H9 (cell line): ENCODE measurements around the gene TENT5A. TPM values are rescaled to one million over a fixed set of nuclear protein-coding genes. Genes with fewer than 3 reads are reported as not detected.
"Not testable (repeated sequence)": the region's sequence is repeated elsewhere in the genome, so short reads cannot be mapped to it uniquely, and the experiment has no call there.

Experiments used
- DNase-seq: peaks from one replicate; pipeline ENCODE4 v3.0.0-alpha.2; 2017
- H2AFZ ChIP-seq: one replicate; pipeline ENCODE4 v1.6.1; 2013; ENCODE audit warnings: mild to moderate bottlenecking, low read length, control low read depth, moderate library complexity
- H2AK5ac ChIP-seq: 2 replicates; pipeline ENCODE4 v1.6.1; 2013; ENCODE audit warnings: low read length, control low read depth, mixed read lengths; ENCODE audit not compliant: insufficient read length
- H2BK120ac ChIP-seq: one replicate; pipeline ENCODE4 v1.6.1; 2013; ENCODE audit warnings: low read depth, mild to moderate bottlenecking, low read length, control low read depth, inconsistent platforms; ENCODE audit not compliant: poor library complexity, severe bottlenecking
- H2BK12ac ChIP-seq: 2 replicates; pipeline ENCODE4 v1.6.1; 2013; ENCODE audit warnings: low read length, control low read depth, mixed read lengths, low read depth; ENCODE audit not compliant: insufficient read length
- H2BK15ac ChIP-seq: 2 replicates; pipeline ENCODE4 v1.6.1; 2013; ENCODE audit warnings: low read depth, low read length, control low read depth
- H2BK20ac ChIP-seq: one replicate; pipeline ENCODE4 v1.6.1; 2013; ENCODE audit warnings: low read depth, mild to moderate bottlenecking, low read length, control low read depth, inconsistent platforms; ENCODE audit not compliant: poor library complexity, severe bottlenecking
- H2BK5ac ChIP-seq: 2 replicates; pipeline ENCODE4 v1.6.1; 2013; ENCODE audit warnings: low read length, control low read depth, mixed read lengths; ENCODE audit not compliant: insufficient read length
- H3K14ac ChIP-seq: 2 replicates; pipeline ENCODE4 v1.6.1; 2013; ENCODE audit warnings: low read length, control low read depth; ENCODE audit not compliant: insufficient read depth
- H3K18ac ChIP-seq: 2 replicates; pipeline ENCODE4 v1.6.1; 2013; ENCODE audit warnings: low read depth, mild to moderate bottlenecking, mixed read lengths, low read length, control low read depth; ENCODE audit not compliant: insufficient read length
- H3K23ac ChIP-seq: 2 replicates; pipeline ENCODE4 v1.6.1; 2013; ENCODE audit warnings: low read length, control low read depth, mixed read lengths, low read depth; ENCODE audit not compliant: insufficient read length
- H3K23me2 ChIP-seq: 2 replicates; pipeline ENCODE4 v1.6.1; 2013; ENCODE audit warnings: low read depth, mild to moderate bottlenecking, mixed read lengths, low read length, control low read depth; ENCODE audit not compliant: insufficient read length, poor library complexity, severe bottlenecking
- H3K27ac ChIP-seq: 2 replicates; pipeline ENCODE4 v1.5.1; 2013; ENCODE audit warnings: low read length, control low read depth, mixed read lengths, low read depth; ENCODE audit not compliant: insufficient read length
- H3K27me3 ChIP-seq: 2 replicates; pipeline ENCODE4 v1.6.1; 2013; ENCODE audit warnings: low read length, control low read depth, inconsistent platforms; ENCODE audit not compliant: insufficient read depth
- H3K4ac ChIP-seq: 2 replicates; pipeline ENCODE4 v1.6.1; 2013; ENCODE audit warnings: low read depth, mild to moderate bottlenecking, control low read depth, inconsistent platforms, low read length, moderate library complexity
- H3K4me1 ChIP-seq: 2 replicates; pipeline ENCODE4 v1.6.1; 2013; ENCODE audit warnings: low read length, control low read depth, inconsistent platforms; ENCODE audit not compliant: insufficient read depth
- H3K4me2 ChIP-seq: 2 replicates; pipeline ENCODE4 v1.6.1; 2013; ENCODE audit warnings: low read length, control low read depth, mixed read lengths; ENCODE audit not compliant: insufficient read length, insufficient read depth
- H3K56ac ChIP-seq: 2 replicates; pipeline ENCODE4 v1.6.1; 2013; ENCODE audit warnings: low read depth, mild to moderate bottlenecking, mixed read lengths, low read length, control low read depth; ENCODE audit not compliant: insufficient read length
- H3K79me1 ChIP-seq: 2 replicates; pipeline ENCODE4 v1.6.1; 2013; ENCODE audit warnings: low read depth, mild to moderate bottlenecking, moderate library complexity, low read length, control low read depth, inconsistent platforms; ENCODE audit not compliant: insufficient read depth, poor library complexity, severe bottlenecking
- H3K79me2 ChIP-seq: 2 replicates; pipeline ENCODE4 v1.6.1; 2013; ENCODE audit warnings: low read length, control low read depth, inconsistent platforms; ENCODE audit not compliant: insufficient read depth
- H3K9ac ChIP-seq: 2 replicates; pipeline ENCODE4 v1.6.1; 2013; ENCODE audit warnings: low read length, control low read depth, mixed read lengths; ENCODE audit not compliant: insufficient read length; ENCODE audit errors: extremely low read depth
- H3K9me3 ChIP-seq: one replicate; pipeline ENCODE4 v1.6.1; 2013; ENCODE audit warnings: low read depth, low read length, inconsistent platforms; ENCODE audit not compliant: control insufficient read depth
- H3T11ph ChIP-seq: one replicate; pipeline ENCODE4 v1.6.1; 2013; ENCODE audit warnings: mild to moderate bottlenecking, low read length, control low read depth, inconsistent platforms
- H4K20me1 ChIP-seq: one replicate; pipeline ENCODE4 v1.6.1; 2013; ENCODE audit not compliant: control insufficient read depth, insufficient read length, insufficient read depth
- H4K5ac ChIP-seq: 2 replicates; pipeline ENCODE4 v1.6.1; 2013; ENCODE audit warnings: low read depth, mild to moderate bottlenecking, mixed read lengths, low read length, control low read depth; ENCODE audit not compliant: insufficient read length
- H4K8ac ChIP-seq: replicated peaks from 2 replicates; pipeline ENCODE4 v1.6.1; 2013; ENCODE audit warnings: low read length, control low read depth, mixed read lengths, low read depth; ENCODE audit not compliant: insufficient read length
- H4K91ac ChIP-seq: 2 replicates; pipeline ENCODE4 v1.6.1; 2013; ENCODE audit warnings: low read depth, mild to moderate bottlenecking, moderate library complexity, mixed read lengths, low read length, control low read depth; ENCODE audit not compliant: insufficient read length
- H3K27ac Mint-ChIP-seq, 3 experiments: 2 replicates in 2 of 3; 3 replicates in 1 of 3; pipeline ENCODE4 v1.8.0; 2020 to 2021; ENCODE audit warnings: mixed read lengths in 3 of 3, mild to moderate bottlenecking in 1 of 3, moderate library complexity in 1 of 3
- H3K27me3 Mint-ChIP-seq: 2 replicates; pipeline ENCODE4 v1.8.0; 2021; ENCODE audit warnings: low read depth, mild to moderate bottlenecking, moderate library complexity, mixed read lengths
- H3K36me3 Mint-ChIP-seq, 3 experiments: 2 replicates in 2 of 3; 3 replicates in 1 of 3; pipeline ENCODE4 v1.8.0; 2020 to 2021; ENCODE audit warnings: low read depth in 3 of 3, mixed read lengths in 3 of 3; ENCODE audit not compliant: insufficient read depth in 1 of 3
- H3K4me1 Mint-ChIP-seq, 2 experiments: 2 replicates each; pipeline ENCODE4 v1.8.0; 2020; ENCODE audit warnings: mixed read lengths in 2 of 2
- H3K4me3 Mint-ChIP-seq, 2 experiments: 2 replicates in 1 of 2; 3 replicates in 1 of 2; pipeline ENCODE4 v1.8.0; 2020 to 2021; ENCODE audit warnings: mild to moderate bottlenecking in 2 of 2, mixed read lengths in 2 of 2, moderate library complexity in 1 of 2
- H3K9me3 Mint-ChIP-seq, 2 experiments: 2 replicates in 1 of 2; 3 replicates in 1 of 2; pipeline ENCODE4 v1.8.0; 2020; ENCODE audit warnings: mild to moderate bottlenecking in 2 of 2, mixed read lengths in 2 of 2, moderate library complexity in 1 of 2
- CTCF ChIP-seq: fragments of 200-600 bp; sonication (generic); conservative IDR thresholded peaks from 3 replicates; pipeline ENCODE4 v1.8.0; 2021; ENCODE audit warnings: antibody characterized with exemption, mild to moderate bottlenecking
- WGBS: extraction: QIAGEN DNeasy Blood & Tissue Kit; methylation state at CpG from one replicate; pipeline ENCODE4 v1.1.7; 2013; ENCODE audit warnings: missing lambda C conversion rate, low lambda C conversion rate, mixed read lengths; ENCODE audit not compliant: insufficient read length; ENCODE audit errors: extremely low coverage; 5-methylcytosine and 5-hydroxymethylcytosine counted together
- total RNA-seq: library from RNA; stranded (reverse); gene quantifications from 2 replicates; pipeline ENCODE4 v1.2.1, GENCODE V29; 2021

The TENT5A gene
- total RNA-seq, 1 experiment from 2014 or later, result 1.4 TPM

DNA sequence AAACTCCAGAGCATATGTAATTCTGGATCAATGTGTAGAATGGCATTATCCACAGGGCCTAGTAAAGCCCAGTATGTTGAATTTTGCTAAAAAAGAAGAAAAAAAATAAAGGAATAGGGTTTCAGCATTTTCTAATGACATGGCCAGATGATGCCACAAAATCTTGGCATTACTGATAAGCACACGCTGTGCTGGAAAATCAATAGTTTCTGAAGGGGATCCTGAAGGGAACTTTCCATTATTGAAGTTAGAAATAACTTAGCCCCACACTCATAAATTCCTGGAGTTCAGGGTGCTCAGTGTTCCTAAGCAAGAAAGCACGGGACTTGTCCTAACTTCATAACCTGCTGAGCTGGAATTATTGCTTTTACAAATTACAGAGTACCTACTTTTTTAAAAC is 10.8 kb downstream of the TENT5A start:
- no peak for DNase-seq
- Histone ChIP-seq H3K56ac (no peak overlapping the region), H3K9ac (no peak overlapping the region), H3K79me2 (no peaks in the 10 kb centered on the region), H2AFZ (no peak overlapping the region), H3K14ac (no peak overlapping the region), H3K79me1 (no peaks in the 10 kb centered on the region), H3K23me2 (no peaks in the 10 kb centered on the region), H3K27ac (no peak overlapping the region), H2BK20ac (no peak overlapping the region), H3K4me2 (no peak overlapping the region), H4K8ac (no peak overlapping the region), H4K5ac (no peak overlapping the region), H3K4me1 (no peaks in the 10 kb centered on the region), H3K27me3 (no peaks in the 10 kb centered on the region), H3K4ac (no peak overlapping the region), H2AK5ac (no peak overlapping the region), H3T11ph (no peak overlapping the region), H2BK5ac (no peak overlapping the region), H3K9me3 (no peaks in the 10 kb centered on the region), H4K20me1 (no peaks in the 10 kb centered on the region), H3K23ac (no peak overlapping the region), H3K18ac (no peak overlapping the region), H2BK120ac (no peak overlapping the region), H4K91ac (no peak overlapping the region), H2BK12ac (no peak overlapping the region), H2BK15ac (no peak overlapping the region)
- Mint-ChIP-seq H3K4me3 (no peak overlapping the region), H3K4me1 (peaks cover 0 to 7% of the 10 kb centered on the region in 2 experiments; a peak in 2 of 4 replicates), H3K36me3 (no peaks in the 10 kb centered on the region), H3K9me3 (no peaks in the 10 kb centered on the region), H3K27me3 (no peaks in the 10 kb centered on the region), H3K27ac (no peak overlapping the region)
- WGBS, result no CpG with 5 or more reads among the region's 2 CpGs
- no peak for TF ChIP-seq CTCF

- not testable (repeated sequence) for H3K4me3 Mint-ChIP-seq, H3K9me3 Mint-ChIP-seq, H3K79me2 ChIP-seq, H2BK120ac ChIP-seq, H3T11ph ChIP-seq, H4K8ac ChIP-seq, H3K36me3 Mint-ChIP-seq, H3K27ac Mint-ChIP-seq, H2AFZ ChIP-seq, H3K9me3 ChIP-seq, H3K14ac ChIP-seq, H3K27ac ChIP-seq, H3K9ac ChIP-seq, H3K23ac ChIP-seq, H3K79me1 ChIP-seq, H4K20me1 ChIP-seq, H3K56ac ChIP-seq, H3K27me3 Mint-ChIP-seq, H2BK20ac ChIP-seq, H4K5ac ChIP-seq, H4K91ac ChIP-seq, H3K4me1 ChIP-seq, H3K4me1 Mint-ChIP-seq, H2BK5ac ChIP-seq, DNase-seq, H3K27me3 ChIP-seq, H3K4ac ChIP-seq, H3K23me2 ChIP-seq, H3K18ac ChIP-seq, H2AK5ac ChIP-seq, H2BK15ac ChIP-seq, H3K4me2 ChIP-seq, H2BK12ac ChIP-seq
These were observed 11.9 kb downstream of the TENT5A start for GRCh38 chr6:81740591-81740990.
